AG04450 (cell line): Measurements from ENCODE around the gene IL18RAP. TPM values are rescaled to one million over a fixed set of nuclear protein-coding genes. Genes with fewer than 3 reads are reported as not detected.

ENCODE experiments used
- CTCF ChIA-PET: fragments of 300-600, 350-600 bp; formaldehyde crosslinking; extraction: SDS; loops from one replicate; lab custom pipeline; 2022; ENCODE audit warnings: antibody characterized with exemption, inconsistent platforms; lab: Charles Lee
- POLR2A ChIA-PET: fragments of 350-600 bp; formaldehyde crosslinking; extraction: SDS; loops from one replicate; lab custom pipeline; 2021; ENCODE audit warnings: antibody characterized with exemption, inconsistent platforms; lab: Yijun Ruan, JAX
- DNase-seq: peaks from one replicate; pipeline ENCODE4 v3.0.0-alpha.2; 2011; ENCODE audit warnings: low read depth, low spot score
- H3K27ac ChIP-seq: one replicate; pipeline ENCODE4 v1.5.1; 2012; ENCODE audit warnings: low read depth, low read length, control low read depth
- H3K27me3 ChIP-seq: one replicate; pipeline ENCODE4 v1.6.0; 2012; ENCODE audit warnings: low read length; ENCODE audit not compliant: control insufficient read depth, insufficient read depth
- H3K4me3 ChIP-seq: 2 replicates; pipeline ENCODE4 v1.5.1; 2011; ENCODE audit warnings: mild to moderate bottlenecking, low read depth, low read length, control low read depth
- H3K9me3 ChIP-seq: 2 replicates; pipeline ENCODE4 v1.5.1; 2012; ENCODE audit warnings: low read length; ENCODE audit not compliant: control insufficient read depth, insufficient read depth
- polyA plus RNA-seq: library from polyadenylated mRNA; depleted of rRNA; stranded (reverse); fragments of >200 nt; gene quantifications from 2 replicates; pipeline ENCODE4 v1.2.3, GENCODE V29; 2011
- TF ChIP-seq, protein P1 (sequence below): IDR thresholded peaks from 2 replicates; pipeline ENCODE4 v1.5.1; 2011; ENCODE audit warnings: low read depth, low read length, control low read depth, inconsistent platforms

Gene IL18RAP
- polyA plus RNA-seq, 1 experiment, result 0.10 TPM

DNA sequence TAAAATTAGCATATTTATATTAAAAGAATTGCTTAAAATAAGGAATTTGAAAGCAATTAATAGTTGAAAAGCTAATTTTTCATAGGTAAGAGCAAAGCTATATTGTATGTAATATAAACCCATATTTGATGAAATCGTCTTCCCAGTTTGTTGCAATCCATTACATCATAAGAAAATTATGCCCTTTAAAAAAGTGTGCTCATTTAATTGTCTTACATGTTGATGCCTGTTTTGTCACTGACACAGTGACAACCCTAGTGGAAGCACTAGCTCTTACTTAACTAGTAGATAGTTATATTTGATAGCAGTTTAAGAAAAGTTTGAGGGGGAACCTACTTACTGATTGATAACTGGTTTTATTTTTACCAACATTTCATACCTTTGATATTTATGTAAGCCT lies 30.0 kb upstream of the IL18RAP start:
- Histone ChIP-seq H3K27me3 (no peaks in the 10 kb centered on the region), H3K4me3 (no peak overlapping the region), H3K9me3 (no peaks in the 10 kb centered on the region), H3K27ac (no peak overlapping the region)
- TF ChIP-seq, protein P1, sequence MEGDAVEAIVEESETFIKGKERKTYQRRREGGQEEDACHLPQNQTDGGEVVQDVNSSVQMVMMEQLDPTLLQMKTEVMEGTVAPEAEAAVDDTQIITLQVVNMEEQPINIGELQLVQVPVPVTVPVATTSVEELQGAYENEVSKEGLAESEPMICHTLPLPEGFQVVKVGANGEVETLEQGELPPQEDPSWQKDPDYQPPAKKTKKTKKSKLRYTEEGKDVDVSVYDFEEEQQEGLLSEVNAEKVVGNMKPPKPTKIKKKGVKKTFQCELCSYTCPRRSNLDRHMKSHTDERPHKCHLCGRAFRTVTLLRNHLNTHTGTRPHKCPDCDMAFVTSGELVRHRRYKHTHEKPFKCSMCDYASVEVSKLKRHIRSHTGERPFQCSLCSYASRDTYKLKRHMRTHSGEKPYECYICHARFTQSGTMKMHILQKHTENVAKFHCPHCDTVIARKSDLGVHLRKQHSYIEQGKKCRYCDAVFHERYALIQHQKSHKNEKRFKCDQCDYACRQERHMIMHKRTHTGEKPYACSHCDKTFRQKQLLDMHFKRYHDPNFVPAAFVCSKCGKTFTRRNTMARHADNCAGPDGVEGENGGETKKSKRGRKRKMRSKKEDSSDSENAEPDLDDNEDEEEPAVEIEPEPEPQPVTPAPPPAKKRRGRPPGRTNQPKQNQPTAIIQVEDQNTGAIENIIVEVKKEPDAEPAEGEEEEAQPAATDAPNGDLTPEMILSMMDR, result no peak
- no peak for DNase-seq
- ChIA-PET POLR2A (no interaction called here), CTCF (interaction anchor here (0.7 kb wide), 1 partner anchor 157 kb away, joined by 3 read pairs; no protein-coding TSS in a partner anchor)

DNA sequence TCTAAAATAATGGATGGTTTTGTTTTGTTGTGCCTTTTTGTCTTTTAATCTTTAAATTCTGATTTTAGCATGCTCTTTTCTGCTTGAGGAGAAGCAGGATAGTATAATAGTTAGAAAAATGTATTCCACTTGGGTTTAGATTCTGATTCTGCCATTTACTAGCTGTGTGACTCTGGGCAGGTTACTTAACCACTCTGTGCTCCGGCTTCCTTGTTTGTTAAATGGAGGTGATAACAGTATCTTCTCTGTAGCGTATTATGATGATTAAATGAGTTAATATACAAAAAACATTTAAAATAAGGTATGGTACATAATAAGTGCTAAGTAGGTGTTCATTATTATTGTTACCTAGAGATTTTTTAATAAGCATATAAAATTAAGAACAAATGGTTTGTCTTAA lies 26.9 kb upstream of the IL18RAP start:
- TF ChIP-seq, protein P1, result no peak
- POLR2A ChIA-PET, result no interaction called here
- H3K27ac ChIP-seq, result no peak overlapping the region
- no peak for DNase-seq
- H3K9me3 ChIP-seq, result no peaks in the 10 kb centered on the region
- H3K27me3 ChIP-seq, result no peaks in the 10 kb centered on the region
- H3K4me3 ChIP-seq, result no peak overlapping the region
- CTCF ChIA-PET, result interaction anchor here (1.5 kb wide), 1 partner anchor 40 kb away, joined by 3 read pairs; the partner anchor contains the start of gene IL18R1

DNA sequence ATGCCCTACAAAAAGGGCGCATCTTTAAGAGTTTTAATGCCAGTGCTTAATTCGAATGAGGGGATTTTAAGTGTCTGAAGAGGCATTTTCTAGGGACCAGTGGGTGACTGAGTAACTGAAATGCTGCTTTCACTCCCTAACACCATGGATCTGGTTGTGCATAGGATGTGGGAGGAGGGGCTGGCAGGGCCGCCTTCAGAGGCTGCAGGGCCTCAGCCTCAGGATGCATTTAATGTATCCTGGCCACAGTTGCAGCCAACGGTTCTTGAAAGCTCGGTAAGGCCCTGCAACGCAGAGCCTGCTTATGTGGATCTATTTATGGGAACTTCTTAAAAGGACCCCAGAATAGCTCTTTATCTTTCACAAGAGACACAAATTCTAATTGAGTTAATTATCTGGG lies 25.8 kb upstream of the IL18RAP start:
- ChIA-PET CTCF (interaction anchor here (1.5 kb wide), 1 partner anchor 41 kb away, joined by 3 read pairs; the partner anchor contains the start of gene IL18R1), POLR2A (no interaction called here)
- no peak overlapping the region for H3K4me3 ChIP-seq
- no peaks in the 10 kb centered on the region for H3K27me3 ChIP-seq
- no peak overlapping the region for H3K27ac ChIP-seq
- no peak for DNase-seq
- H3K9me3 ChIP-seq, result no peaks in the 10 kb centered on the region
- TF ChIP-seq, protein P1, result no peak

DNA sequence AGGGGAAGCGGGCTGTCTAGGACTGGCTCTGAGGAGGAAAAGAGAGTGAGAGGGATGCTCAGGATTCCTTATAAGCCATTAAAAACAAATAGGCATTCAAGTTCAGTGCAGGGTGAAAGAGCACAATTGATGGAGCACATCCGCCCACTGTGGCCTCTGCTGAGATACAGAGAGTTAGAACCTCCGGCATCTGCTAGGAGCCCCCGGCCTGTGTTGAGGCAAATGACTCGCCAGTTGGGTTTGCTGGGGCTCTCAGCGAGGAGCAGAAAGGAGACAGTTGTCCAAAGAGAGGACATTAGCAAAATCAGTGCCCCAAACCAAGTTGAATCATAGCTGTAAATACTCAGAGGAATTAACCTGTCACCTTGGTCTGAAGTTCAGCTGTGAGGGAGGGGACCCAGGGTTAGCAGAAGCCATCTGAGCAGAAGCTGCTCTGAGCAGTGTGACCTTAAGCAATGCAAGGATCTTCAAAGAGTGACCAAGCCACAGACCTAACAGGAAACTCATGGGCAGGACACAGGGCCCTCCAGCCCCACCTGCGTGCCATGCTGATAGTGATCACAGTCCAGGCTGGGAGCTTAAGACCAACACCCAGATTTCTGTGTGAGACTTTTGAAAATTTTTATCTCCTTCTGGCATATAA lies 23.3 kb upstream of the IL18RAP start:
- DNase-seq, result no peak
- Histone ChIP-seq H3K27me3 (no peaks in the 10 kb centered on the region), H3K9me3 (no peaks in the 10 kb centered on the region), H3K27ac (no peak overlapping the region), H3K4me3 (no peak overlapping the region)
- ChIA-PET CTCF (no interaction called here), POLR2A (no interaction called here)
- TF ChIP-seq, protein P1, result no peak

DNA sequence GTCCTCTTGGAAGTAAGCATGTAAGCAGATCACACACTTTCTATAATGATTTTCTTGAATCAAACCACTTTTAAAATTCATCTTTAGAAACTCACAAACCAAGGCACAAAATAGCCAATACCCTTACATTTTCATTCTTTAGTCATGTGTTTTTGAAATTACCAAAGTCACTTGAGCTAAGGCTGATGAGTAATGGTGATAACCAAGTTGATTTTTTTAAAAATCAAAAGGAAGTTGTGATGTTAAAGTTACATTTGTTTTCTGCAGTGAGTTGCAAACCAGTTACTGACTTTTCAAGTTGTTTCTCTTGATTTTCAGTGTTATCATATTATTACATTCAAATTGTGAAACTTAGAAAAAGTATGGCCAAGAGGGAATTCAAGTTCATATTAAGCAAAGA lies 21.5 kb upstream of the IL18RAP start:
- POLR2A ChIA-PET, result no interaction called here
- CTCF ChIA-PET, result interaction anchor here (0.5 to 1.0 kb wide), 2 partner anchors 50 to 71 kb away, joined by 3 to 4 read pairs; partner anchors contain the start of gene SLC9A4
- no peak overlapping the region for H3K4me3 ChIP-seq
- H3K27ac ChIP-seq, result no peak overlapping the region
- no peaks in the 10 kb centered on the region for H3K27me3 ChIP-seq
- no peaks in the 10 kb centered on the region for H3K9me3 ChIP-seq
- TF ChIP-seq, protein P1, result no peak
- no peak for DNase-seq
